Dedifferentiated amniotic fluid mesenchymal stem cell (primary cell): ENCODE results near the gene ABCA12.

ENCODE experiments used
- DNase-seq: peaks from one replicate; pipeline ENCODE4 v3.0.0-alpha.2; 2016; ENCODE audit errors: extremely low spot score

ABCA12 gene

GRCh38 chr2:214966420-214966819, 172.0 kb downstream of the ABCA12 start:
- DNase-seq = no peak

GRCh38 chr2:214960677-214961076, 177.7 kb downstream of the ABCA12 start:
- DNase-seq = no peak

GRCh38 chr2:214946949-214947348, 191.5 kb downstream of the ABCA12 start:
- no peak for DNase-seq

- DNase-seq = no peak
Observed at GRCh38 chr2:214934006-214934405, 204.4 kb downstream of the ABCA12 start.

DNA sequence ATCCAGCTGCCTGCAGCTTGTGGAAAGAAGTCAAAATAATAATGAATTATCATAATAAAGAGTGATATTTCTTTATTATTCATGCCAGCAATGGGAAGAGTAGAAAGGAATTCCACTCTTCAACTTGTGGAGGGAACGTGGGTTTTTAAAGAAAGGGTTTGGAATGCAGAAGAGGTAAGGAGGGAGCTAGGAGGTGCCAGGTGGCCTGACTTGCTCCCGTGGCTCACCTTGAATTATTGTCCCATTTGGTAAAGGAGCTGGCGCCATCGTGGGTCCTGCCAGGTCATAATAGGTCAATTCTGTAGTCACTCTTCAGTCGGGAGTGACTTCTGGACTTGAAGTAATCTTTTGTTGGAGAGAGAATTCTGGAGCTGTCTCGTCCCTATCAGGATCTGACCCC, 233.8 kb downstream of the ABCA12 start:
- no peak for DNase-seq

DNA sequence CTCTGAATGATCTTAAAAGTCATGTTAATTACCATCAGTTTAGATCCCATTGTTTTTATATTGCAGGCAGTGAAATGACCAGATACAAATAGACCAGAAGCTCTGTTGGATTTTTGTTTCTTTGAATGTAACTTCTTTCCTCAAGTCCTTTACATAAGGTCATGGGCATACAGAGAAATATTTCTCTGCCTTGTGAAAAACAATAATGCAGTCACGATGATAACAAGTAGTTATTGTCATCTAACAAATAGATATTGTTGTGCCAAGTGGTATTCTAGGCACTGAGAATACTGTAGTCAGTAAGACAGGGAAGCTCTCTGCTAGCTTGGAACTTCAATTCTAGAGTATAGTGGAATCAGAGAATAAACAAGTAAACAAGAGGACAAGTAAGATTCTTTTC, 234.2 kb downstream of the ABCA12 start:
- DNase-seq = no peak

- DNase-seq = no peak
Observed at GRCh38 chr2:214902286-214902685, 236.1 kb downstream of the ABCA12 start.

- DNase-seq = no peak
Observed at GRCh38 chr2:214899751-214900150, 238.7 kb downstream of the ABCA12 start.

DNA sequence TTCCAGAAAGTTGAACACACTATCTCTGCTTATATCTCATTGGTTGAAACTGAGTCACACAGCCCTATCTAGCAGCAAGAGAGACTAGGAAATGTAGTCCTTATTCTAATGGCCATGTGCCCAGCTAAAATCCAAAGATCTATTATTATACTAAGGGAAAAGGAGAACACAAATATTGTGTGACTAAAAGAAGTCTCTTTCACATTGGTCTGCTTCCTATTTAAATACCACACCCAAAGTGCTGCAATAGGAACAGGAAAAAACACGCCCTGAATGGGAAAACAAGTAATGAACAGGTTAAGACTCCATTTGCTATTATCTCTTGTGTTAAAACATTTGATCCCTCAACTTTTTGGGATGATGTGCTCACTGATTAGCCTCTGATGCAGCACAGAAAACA, 242.2 kb downstream of the ABCA12 start:
- no peak for DNase-seq

DNA sequence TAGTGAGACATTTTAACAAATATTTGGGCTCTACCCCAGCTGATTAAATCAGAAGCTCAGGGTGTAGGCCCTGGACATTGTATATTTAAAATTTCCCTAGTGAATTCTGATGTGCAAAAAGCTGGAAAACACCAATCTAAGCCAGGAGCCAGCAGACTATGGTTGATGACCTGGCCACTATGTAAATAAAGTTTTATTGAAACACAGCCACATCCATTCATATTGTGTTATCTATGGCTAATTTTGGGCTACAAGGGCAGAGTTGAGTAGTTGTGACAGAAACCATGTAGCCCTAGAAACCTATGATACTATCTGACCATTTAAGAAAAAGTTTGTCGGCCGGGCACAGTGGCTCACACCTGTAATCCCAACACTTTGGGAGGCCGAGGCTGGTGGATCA, 243.0 kb downstream of the ABCA12 start:
- no peak for DNase-seq

- no peak for DNase-seq
Observed at GRCh38 chr2:214889301-214889700, 249.1 kb downstream of the ABCA12 start.

DNA sequence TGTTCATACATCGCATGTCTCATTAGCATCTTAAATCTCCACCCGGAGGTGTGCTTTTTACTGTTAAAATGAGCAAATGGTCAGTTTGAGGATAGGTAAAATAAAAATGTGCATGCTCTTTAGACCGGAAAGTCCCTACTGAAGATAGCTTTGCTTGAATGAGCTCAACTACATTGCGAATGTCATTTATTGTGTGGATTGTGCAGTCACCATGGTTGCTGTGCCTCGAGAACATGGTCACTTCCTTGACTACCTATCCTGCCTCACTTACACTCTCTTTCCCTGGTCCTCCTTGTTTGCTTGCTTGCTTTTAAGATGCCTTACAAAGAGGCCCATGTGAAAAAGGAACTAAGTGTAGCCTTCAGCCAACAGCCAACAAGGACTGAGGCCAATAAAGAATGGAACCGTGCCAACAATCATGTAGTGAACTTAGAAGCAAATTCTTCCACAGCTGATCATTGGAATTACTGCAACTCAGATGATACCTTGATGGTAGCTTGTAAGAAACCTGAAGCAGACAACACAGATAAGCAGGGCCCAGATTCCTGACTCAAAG, 256.7 kb downstream of the ABCA12 start:
- no peak for DNase-seq
